SK-N-SH (cell line): ENCODE data around the gene DGCR8.
A peak's percentile ranks its signal among the peaks of the same experiment; 100 is the strongest.

Experiments used
- CTCF ChIP-seq: fragments of 200-600 bp; sonication (generic); IDR thresholded peaks from 2 replicates; pipeline ENCODE4 v1.6.1; 2017; ENCODE audit warnings: antibody characterized with exemption, mild to moderate bottlenecking, moderate library complexity
- FOSL2 ChIP-seq: IDR thresholded peaks from 2 replicates; pipeline ENCODE4 v1.4.0; 2012; ENCODE audit warnings: low read depth, mild to moderate bottlenecking, moderate library complexity, borderline replicate concordance
- POLR2AphosphoS5 ChIP-seq: IDR thresholded peaks from 2 replicates; pipeline ENCODE4 v1.6.1; 2012; ENCODE audit warnings: low read depth, low read length
- TEAD4 ChIP-seq: IDR thresholded peaks from 2 replicates; pipeline ENCODE4 v1.4.0; 2012; ENCODE audit warnings: mild to moderate bottlenecking, borderline replicate concordance; ENCODE audit not compliant: insufficient read depth

GRCh38 chr22:20156611-20157429 lies 76.8 kb downstream of the DGCR8 start:
- TF ChIP-seq TEAD4 (no peak), CTCF (peak; percentile 95), FOSL2 (no peak), POLR2AphosphoS5 (no peak)
